ENCODE results near the gene GAP43.

- TF ChIP-seq KAT7 (CRISPR knock-in tag; IDR thresholded peaks at IDR 0.05; ENCODE audit: borderline replicate concordance) (no peak), GTF2F1 (IDR thresholded peaks at IDR 0.05; ENCODE audit: low read length) (no peak), ZNF713 (CRISPR knock-in tag; IDR thresholded peaks at IDR 0.05) (no peak), ZNF224 (CRISPR knock-in tag; IDR thresholded peaks at IDR 0.05) (no peak), ZNF160 (CRISPR knock-in tag; IDR thresholded peaks at IDR 0.05) (no peak), KDM2A (CRISPR knock-in tag; IDR thresholded peaks at IDR 0.05; ENCODE audit: borderline replicate concordance, low read depth) (no peak), TGIF2 (CRISPR knock-in tag; IDR thresholded peaks at IDR 0.05) (no peak), FOXP1 (IDR thresholded peaks at IDR 0.05) (no peak), FOXP1 (CRISPR knock-in tag; IDR thresholded peaks at IDR 0.05) (no peak), KDM5B (CRISPR knock-in tag; IDR thresholded peaks at IDR 0.05; ENCODE audit: borderline replicate concordance) (no peak)
Observed at GRCh38 chr3:115651087-115651486, 27.8 kb downstream of the GAP43 start.
